HG03060 (cell line): ENCODE data around the gene MAP2K7.
"Not testable (repeated sequence)": the region's sequence is repeated elsewhere in the genome, so short reads cannot be mapped to it uniquely, and the experiment has no call there.

ENCODE experiments used
- ATAC-seq: cut with Tn5 transposase; IDR thresholded peaks from one replicate; pipeline ENCODE4 v1.9.1; 2021; ENCODE audit warnings: low read depth, moderate number of reproducible peaks; ENCODE audit not compliant: unreplicated experiment

Gene MAP2K7

DNA sequence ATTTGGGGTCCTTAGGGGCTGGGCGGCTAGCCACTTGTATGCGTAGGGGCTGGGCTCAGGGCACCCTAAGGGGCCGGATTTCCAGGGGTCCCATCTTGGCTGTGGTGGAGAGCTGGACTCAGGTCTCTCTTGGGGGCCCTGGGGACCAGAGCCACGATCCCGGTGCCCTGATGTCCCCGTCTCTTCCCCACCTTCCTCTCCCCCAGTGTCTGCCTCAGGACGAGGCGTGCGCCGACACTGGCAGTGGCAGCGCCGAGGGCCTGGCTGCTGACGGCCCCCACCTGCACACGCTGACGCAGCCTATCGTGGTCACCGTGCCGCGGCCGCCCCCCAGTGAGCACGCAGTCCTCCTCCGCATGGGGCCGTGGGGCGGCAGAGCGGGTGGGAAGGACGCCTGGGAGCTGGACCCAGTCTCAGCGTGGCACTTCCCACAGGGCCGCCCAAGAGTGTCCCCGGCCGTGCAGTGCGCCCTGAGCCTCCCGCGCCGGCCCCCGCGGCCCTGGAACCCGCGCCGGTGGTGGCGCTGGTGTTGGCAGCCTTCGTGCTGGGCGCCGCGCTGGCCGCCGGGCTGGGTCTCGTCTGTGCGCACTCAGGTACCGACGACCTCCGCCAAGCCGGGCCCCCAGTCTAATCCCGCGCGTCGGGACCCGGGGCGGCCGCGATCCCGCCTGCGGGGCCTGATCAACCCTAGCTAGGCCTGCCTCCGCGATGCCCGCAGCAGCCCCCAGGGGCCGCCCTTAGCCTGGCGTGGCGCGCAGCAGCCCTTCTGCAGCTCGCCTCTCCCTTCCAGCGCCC lies 13.8 kb downstream of the MAP2K7 start:
- no peak for ATAC-seq

DNA sequence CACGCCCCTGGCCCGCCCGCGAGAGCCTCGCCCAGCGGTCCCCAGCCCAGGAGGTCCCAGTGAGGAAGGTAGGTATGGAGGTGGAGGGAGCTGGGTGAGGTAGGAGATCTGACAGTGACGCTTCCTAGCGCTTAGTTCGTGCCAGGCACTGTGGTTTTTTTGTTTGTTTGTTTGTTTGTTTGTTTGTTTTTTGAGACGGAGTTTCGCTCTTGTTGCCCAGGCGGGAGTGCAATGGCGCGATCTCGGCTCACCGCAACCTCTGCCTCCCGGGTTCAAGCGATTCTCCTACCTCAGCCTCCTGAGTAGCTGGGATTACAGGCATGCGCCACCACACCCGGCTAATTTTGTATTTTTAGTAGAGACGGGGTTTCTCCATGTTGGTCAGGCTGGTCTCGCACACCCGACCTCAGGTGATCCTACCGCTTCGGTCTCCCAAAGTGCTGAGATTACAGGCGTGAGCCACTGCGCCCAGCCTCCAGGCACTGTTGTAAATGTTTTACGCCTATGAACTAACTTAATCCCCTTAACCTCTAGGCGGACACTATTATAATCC lies 14.5 kb downstream of the MAP2K7 start:
- not testable (repeated sequence) for ATAC-seq

DNA sequence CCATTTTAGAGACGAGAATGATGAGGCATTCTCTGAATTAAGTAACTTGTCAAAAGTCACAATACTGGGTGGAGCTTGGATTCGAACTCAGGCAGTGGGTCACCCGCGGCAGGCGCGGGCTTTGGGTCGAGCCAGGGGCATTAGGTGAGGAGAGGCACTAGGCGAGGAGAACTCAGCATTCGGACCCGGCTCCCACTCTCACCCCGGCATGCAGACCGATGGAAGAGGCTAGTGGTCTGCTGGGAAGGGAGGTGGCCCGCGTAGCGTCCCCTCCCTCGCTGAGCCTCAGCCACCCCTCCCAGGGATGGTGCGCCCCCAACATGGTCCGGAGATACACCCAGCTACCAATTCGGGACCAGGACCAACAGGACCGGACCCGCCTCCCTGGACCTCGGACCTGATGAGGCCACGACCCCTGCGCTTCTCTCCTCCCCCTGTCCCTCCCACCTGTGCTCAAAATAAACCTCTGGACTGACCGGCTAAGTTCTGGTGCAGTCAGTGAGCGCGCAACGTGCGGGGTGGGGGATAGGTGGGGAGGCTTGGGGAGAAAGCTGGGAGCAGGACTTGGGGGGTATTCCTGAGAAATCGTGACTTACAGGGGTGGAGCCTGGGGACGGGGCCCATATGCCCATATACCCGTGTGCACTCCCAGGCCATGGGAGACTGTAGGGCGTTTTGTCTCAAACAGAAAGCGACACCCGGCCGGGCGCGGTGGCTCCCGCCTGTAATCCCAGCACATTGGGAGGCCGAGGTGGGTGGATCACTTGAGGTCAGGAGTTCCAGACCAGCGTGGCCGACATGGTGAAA lies 15.1 kb downstream of the MAP2K7 start:
- no peak for ATAC-seq

GRCh38 chr19:7919610-7920518 lies 16.2 kb downstream of the MAP2K7 start, which contains the start of gene SNAPC2:
Gene SNAPC2, plus strand, starts transcription at chr19:7920338. Its CDS starts 29 bp downstream, at chr19:7920367.
- peak; percentile 46 for ATAC-seq

- peak; percentile 24 for ATAC-seq
Measured at GRCh38 chr19:7920519-7921301, 17.0 kb downstream of the MAP2K7 start.

GRCh38 chr19:7921302-7921966 lies 17.8 kb downstream of the MAP2K7 start:
- no peak for ATAC-seq

GRCh38 chr19:7921967-7922835 lies 18.5 kb downstream of the MAP2K7 start:
- no peak for ATAC-seq

- ATAC-seq = no peak
Measured at GRCh38 chr19:7922836-7923195, 19.1 kb downstream of the MAP2K7 start.

- no peak for ATAC-seq
Measured at GRCh38 chr19:7923295-7924191, 19.9 kb downstream of the MAP2K7 start.

- ATAC-seq = no peak
Measured at GRCh38 chr19:7924241-7924640, 20.6 kb downstream of the MAP2K7 start.

DNA sequence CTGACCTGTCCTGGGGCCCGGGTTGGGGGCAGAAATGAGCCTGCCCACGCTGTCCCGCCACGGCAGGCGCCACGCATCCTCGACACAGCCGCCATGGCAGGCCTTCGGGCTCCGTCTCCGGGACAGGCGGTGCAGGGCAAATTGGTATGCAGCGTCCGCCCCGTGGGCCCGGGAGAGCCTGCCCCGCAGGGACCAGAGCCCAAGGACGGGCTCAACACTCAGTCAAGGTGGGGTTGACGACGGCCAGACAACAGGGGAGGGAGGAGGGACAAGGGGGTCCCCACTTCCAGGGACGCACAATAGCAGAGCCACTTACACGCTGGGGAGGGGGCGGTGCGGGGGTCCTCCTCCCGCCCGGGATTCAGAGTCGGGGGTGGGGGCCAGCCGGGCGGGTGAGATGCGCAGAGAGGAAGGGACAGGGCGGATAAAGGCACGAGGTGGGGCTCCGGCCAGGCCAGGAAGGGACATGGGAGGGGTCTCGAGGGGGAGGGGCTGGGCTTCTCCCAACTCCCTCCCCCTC lies 21.0 kb downstream of the MAP2K7 start:
- no peak for ATAC-seq

GRCh38 chr19:7925171-7925851 lies 21.6 kb downstream of the MAP2K7 start:
- no peak for ATAC-seq

GRCh38 chr19:7926021-7926726 lies 22.5 kb downstream of the MAP2K7 start, which contains the start of gene CTXN1:
Gene CTXN1, minus strand, starts transcription at chr19:7926135. Its CDS starts 597 bp downstream, at chr19:7925538.
- ATAC-seq = no peak

GRCh38 chr19:7926727-7927604 lies 23.3 kb downstream of the MAP2K7 start:
- no peak for ATAC-seq
